ENCODE results near the gene CCDC102B.
"Not testable (repeated sequence)": the region's sequence is repeated elsewhere in the genome, so short reads cannot be mapped to it uniquely, and the experiment has no call there.

Gene CCDC102B

GRCh38 chr18:68797871-68798270 is at the start of gene CCDC102B:
Gene CCDC102B, plus strand, starts transcription at chr18:68798080. Its CDS starts 38,684 bp downstream, at chr18:68836764.
- DNase-seq: no peak

GRCh38 chr18:68757126-68757525 is 40.8 kb upstream of the CCDC102B start:
- no peak for DNase-seq

DNA sequence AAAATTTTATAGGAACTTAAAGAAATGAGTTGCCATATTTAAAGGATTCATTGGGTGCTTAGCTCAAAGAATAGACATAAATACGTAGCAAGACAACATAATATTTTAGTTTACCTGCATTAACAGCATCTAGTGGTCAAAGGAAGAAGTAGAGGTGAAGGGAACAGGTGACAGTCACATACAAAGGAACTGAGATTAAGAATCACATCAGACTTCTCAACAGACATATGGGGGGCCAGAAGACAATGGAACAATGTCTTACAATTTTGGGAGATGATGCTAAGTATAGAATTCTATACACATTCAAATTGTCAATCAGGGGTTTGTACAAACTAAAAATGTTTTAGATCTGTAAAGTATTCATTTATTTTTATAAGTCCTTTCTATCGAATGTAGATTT is 38.6 kb upstream of the CCDC102B start:
- DNase-seq: no peak

DNA sequence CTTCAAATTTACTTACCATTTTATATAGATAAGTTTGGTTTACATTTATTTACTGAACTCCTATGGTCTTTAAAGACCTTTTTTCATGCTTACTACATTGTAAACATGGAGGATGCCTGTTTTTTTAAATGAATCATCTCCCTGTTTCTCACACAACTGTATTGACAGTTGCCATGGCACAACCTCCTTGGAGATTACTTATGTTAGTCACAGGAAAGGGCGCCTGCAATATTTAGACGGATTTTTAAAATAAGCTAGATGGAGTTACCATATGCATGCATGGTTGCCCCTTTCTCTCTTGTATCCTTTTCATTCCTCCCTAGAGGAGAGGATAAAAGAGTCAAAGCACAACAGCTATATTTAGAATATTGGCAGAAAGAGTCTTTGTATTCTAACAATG is 34.8 kb upstream of the CCDC102B start:
- no peak for DNase-seq

DNA sequence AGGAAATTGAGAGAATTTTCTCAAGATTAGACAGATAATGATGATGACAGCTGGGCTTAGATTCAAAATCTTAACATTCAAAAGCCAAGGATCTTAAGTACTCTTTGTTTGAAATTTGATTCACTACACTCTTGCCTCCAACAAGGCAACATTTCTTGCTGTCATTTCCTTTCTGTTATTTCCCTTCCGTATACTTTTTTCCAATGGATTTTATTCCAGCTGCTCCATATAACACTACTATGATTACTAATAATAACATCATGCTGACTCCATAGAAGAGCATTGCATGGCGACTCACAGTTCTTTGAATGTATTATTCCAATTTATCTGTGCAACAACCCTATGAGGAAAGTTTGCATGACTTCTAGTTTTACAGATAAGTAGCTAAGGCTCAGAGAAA is 33.9 kb upstream of the CCDC102B start:
- no peak for DNase-seq

DNA sequence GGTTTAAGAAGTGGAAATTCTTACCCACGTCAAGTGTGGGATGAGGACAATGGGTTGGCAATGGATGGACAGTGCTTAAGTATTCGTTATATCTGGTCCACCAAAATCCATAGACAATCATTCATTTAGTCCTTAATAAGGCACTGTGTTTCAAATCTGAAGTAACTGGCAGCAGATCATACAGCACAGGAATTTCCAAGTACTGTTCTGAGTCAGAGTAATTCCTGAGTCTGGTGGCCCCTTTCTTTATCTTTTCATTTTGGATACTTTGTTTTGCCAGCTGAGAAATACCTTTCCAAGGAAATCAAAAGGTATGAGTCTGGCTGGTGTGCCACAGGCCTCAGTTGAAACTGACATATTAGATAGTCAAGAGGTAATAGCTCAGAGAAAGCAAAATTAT is 31.4 kb upstream of the CCDC102B start:
- DNase-seq: no peak

GRCh38 chr18:68769461-68769860 is 28.4 kb upstream of the CCDC102B start:
- DNase-seq: no peak

- DNase-seq: no peak
Observed at GRCh38 chr18:68772268-68772667, 25.6 kb upstream of the CCDC102B start.

GRCh38 chr18:68778280-68778886 is 19.5 kb upstream of the CCDC102B start:
- DNase-seq: no peak

GRCh38 chr18:68779169-68779568 is 18.7 kb upstream of the CCDC102B start:
- DNase-seq: no peak

- no peak for DNase-seq
Observed at GRCh38 chr18:68780802-68781635, 16.9 kb upstream of the CCDC102B start.

- DNase-seq: no peak
Observed at GRCh38 chr18:68783506-68783905, 14.4 kb upstream of the CCDC102B start.

GRCh38 chr18:68784071-68784470 is 13.8 kb upstream of the CCDC102B start:
- no peak for DNase-seq

- DNase-seq: not testable (repeated sequence)
Observed at GRCh38 chr18:68790290-68790689, 7.6 kb upstream of the CCDC102B start.

DNA sequence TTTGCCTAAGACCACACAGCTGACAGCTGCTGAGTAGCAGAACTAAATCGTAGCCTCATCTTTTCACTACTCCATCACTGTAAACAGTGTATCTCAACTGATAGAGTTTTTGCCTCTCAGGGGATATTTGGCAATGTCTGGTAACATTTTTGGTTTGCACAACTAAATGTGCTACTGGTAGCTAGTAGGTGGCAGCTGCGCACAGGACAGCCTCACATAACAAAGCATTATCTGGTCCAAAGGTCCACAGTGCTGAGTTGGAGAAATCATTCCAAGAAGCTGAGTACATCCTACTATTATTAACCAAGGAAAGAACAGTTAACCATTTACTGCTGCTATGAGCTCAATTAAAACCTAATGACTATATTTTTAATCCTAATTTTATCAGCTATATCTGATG is 6.1 kb upstream of the CCDC102B start:
- DNase-seq: no peak

DNA sequence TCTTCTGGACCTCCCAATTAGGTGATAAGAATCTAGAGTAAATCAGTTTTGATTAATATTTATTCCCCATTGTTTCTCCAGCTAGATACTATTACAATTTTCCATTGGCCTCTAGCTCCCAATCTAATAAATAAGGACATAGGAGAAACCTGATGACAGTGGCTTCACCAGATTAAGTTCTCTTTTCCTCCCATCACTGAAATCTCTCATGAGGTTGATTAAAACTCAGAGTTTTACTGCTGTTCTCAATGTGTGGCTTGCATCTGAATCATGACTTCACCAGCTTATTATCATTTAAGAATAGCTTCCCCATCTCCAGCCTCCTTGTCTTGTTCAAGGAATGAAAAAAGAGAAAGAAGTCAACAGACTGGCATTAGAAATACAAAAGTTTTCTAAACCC is 3.9 kb upstream of the CCDC102B start:
- DNase-seq: no peak

- no peak for DNase-seq
Observed at GRCh38 chr18:68796936-68797690, 767 bp upstream of the CCDC102B start.

DNA sequence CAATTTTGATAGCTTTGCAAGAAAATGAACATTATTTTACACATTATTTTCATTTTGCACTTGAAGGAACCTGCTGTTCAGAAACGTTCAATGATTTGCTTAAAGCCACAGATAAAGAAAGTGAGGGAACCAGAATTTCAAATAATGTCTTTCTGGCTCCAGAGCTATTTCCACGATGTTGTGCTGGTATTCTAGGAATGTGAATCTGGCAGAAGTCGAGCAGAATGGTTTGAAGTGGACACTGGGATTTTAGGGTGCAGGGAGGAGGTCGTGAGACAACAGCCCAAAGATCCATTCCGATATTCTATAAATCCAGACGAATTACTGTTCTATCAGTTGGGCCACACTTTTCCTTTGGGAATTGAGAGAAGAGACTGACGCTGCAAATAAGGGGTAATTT is 2.2 kb downstream of the CCDC102B start:
- no peak for DNase-seq

DNA sequence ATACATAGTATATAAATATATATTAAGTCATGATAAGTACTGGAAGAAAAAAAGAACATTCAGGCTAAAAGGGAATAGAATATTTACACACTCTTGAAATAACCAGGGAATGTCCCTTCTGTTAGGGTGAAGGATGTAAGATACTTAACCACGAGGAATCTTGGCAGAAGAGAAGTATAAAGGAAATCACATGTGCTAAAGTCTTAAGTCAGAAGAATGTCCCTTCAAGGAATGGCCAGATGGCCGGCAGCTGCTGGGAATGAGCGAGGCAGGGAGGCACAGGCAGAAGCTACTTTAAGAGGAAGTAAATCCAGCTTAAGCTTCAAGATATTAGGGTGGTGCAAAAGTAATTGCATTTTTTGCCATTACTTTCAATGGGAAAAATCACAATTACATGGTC is 5.5 kb downstream of the CCDC102B start:
- no peak for DNase-seq

GRCh38 chr18:68817584-68817983 is 19.7 kb downstream of the CCDC102B start:
- DNase-seq: no peak

GRCh38 chr18:68818584-68818983 is 20.7 kb downstream of the CCDC102B start:
- no peak for DNase-seq

- no peak for DNase-seq
Observed at GRCh38 chr18:68822926-68823325, 25.0 kb downstream of the CCDC102B start.

- no peak for DNase-seq
Observed at GRCh38 chr18:68826121-68826520, 28.2 kb downstream of the CCDC102B start.
